H9 (cell line): ENCODE data around the gene MARCHF10. TPM values are rescaled to one million over a fixed set of nuclear protein-coding genes. Genes with fewer than 3 reads are reported as not detected.
"Not testable (repeated sequence)": the region's sequence is repeated elsewhere in the genome, so short reads cannot be mapped to it uniquely, and the experiment has no call there.

Source experiments
- DNase-seq: peaks from one replicate; pipeline ENCODE4 v3.0.0-alpha.2; 2017
- H2AFZ ChIP-seq: one replicate; pipeline ENCODE4 v1.6.1; 2013; ENCODE audit warnings: mild to moderate bottlenecking, low read length, control low read depth, moderate library complexity
- H2AK5ac ChIP-seq: 2 replicates; pipeline ENCODE4 v1.6.1; 2013; ENCODE audit warnings: low read length, control low read depth, mixed read lengths; ENCODE audit not compliant: insufficient read length
- H2BK120ac ChIP-seq: one replicate; pipeline ENCODE4 v1.6.1; 2013; ENCODE audit warnings: low read depth, mild to moderate bottlenecking, low read length, control low read depth, inconsistent platforms; ENCODE audit not compliant: poor library complexity, severe bottlenecking
- H2BK12ac ChIP-seq: 2 replicates; pipeline ENCODE4 v1.6.1; 2013; ENCODE audit warnings: low read length, control low read depth, mixed read lengths, low read depth; ENCODE audit not compliant: insufficient read length
- H2BK15ac ChIP-seq: 2 replicates; pipeline ENCODE4 v1.6.1; 2013; ENCODE audit warnings: low read depth, low read length, control low read depth
- H2BK20ac ChIP-seq: one replicate; pipeline ENCODE4 v1.6.1; 2013; ENCODE audit warnings: low read depth, mild to moderate bottlenecking, low read length, control low read depth, inconsistent platforms; ENCODE audit not compliant: poor library complexity, severe bottlenecking
- H2BK5ac ChIP-seq: 2 replicates; pipeline ENCODE4 v1.6.1; 2013; ENCODE audit warnings: low read length, control low read depth, mixed read lengths; ENCODE audit not compliant: insufficient read length
- H3K14ac ChIP-seq: 2 replicates; pipeline ENCODE4 v1.6.1; 2013; ENCODE audit warnings: low read length, control low read depth; ENCODE audit not compliant: insufficient read depth
- H3K18ac ChIP-seq: 2 replicates; pipeline ENCODE4 v1.6.1; 2013; ENCODE audit warnings: low read depth, mild to moderate bottlenecking, mixed read lengths, low read length, control low read depth; ENCODE audit not compliant: insufficient read length
- H3K23ac ChIP-seq: 2 replicates; pipeline ENCODE4 v1.6.1; 2013; ENCODE audit warnings: low read length, control low read depth, mixed read lengths, low read depth; ENCODE audit not compliant: insufficient read length
- H3K23me2 ChIP-seq: 2 replicates; pipeline ENCODE4 v1.6.1; 2013; ENCODE audit warnings: low read depth, mild to moderate bottlenecking, mixed read lengths, low read length, control low read depth; ENCODE audit not compliant: insufficient read length, poor library complexity, severe bottlenecking
- H3K27ac ChIP-seq: 2 replicates; pipeline ENCODE4 v1.5.1; 2013; ENCODE audit warnings: low read length, control low read depth, mixed read lengths, low read depth; ENCODE audit not compliant: insufficient read length
- H3K27me3 ChIP-seq: 2 replicates; pipeline ENCODE4 v1.6.1; 2013; ENCODE audit warnings: low read length, control low read depth, inconsistent platforms; ENCODE audit not compliant: insufficient read depth
- H3K4ac ChIP-seq: 2 replicates; pipeline ENCODE4 v1.6.1; 2013; ENCODE audit warnings: low read depth, mild to moderate bottlenecking, control low read depth, inconsistent platforms, low read length, moderate library complexity
- H3K4me1 ChIP-seq: 2 replicates; pipeline ENCODE4 v1.6.1; 2013; ENCODE audit warnings: low read length, control low read depth, inconsistent platforms; ENCODE audit not compliant: insufficient read depth
- H3K4me2 ChIP-seq: 2 replicates; pipeline ENCODE4 v1.6.1; 2013; ENCODE audit warnings: low read length, control low read depth, mixed read lengths; ENCODE audit not compliant: insufficient read length, insufficient read depth
- H3K56ac ChIP-seq: 2 replicates; pipeline ENCODE4 v1.6.1; 2013; ENCODE audit warnings: low read depth, mild to moderate bottlenecking, mixed read lengths, low read length, control low read depth; ENCODE audit not compliant: insufficient read length
- H3K79me1 ChIP-seq: 2 replicates; pipeline ENCODE4 v1.6.1; 2013; ENCODE audit warnings: low read depth, mild to moderate bottlenecking, moderate library complexity, low read length, control low read depth, inconsistent platforms; ENCODE audit not compliant: insufficient read depth, poor library complexity, severe bottlenecking
- H3K79me2 ChIP-seq: 2 replicates; pipeline ENCODE4 v1.6.1; 2013; ENCODE audit warnings: low read length, control low read depth, inconsistent platforms; ENCODE audit not compliant: insufficient read depth
- H3K9ac ChIP-seq: 2 replicates; pipeline ENCODE4 v1.6.1; 2013; ENCODE audit warnings: low read length, control low read depth, mixed read lengths; ENCODE audit not compliant: insufficient read length; ENCODE audit errors: extremely low read depth
- H3K9me3 ChIP-seq: one replicate; pipeline ENCODE4 v1.6.1; 2013; ENCODE audit warnings: low read depth, low read length, inconsistent platforms; ENCODE audit not compliant: control insufficient read depth
- H3T11ph ChIP-seq: one replicate; pipeline ENCODE4 v1.6.1; 2013; ENCODE audit warnings: mild to moderate bottlenecking, low read length, control low read depth, inconsistent platforms
- H4K20me1 ChIP-seq: one replicate; pipeline ENCODE4 v1.6.1; 2013; ENCODE audit not compliant: control insufficient read depth, insufficient read length, insufficient read depth
- H4K5ac ChIP-seq: 2 replicates; pipeline ENCODE4 v1.6.1; 2013; ENCODE audit warnings: low read depth, mild to moderate bottlenecking, mixed read lengths, low read length, control low read depth; ENCODE audit not compliant: insufficient read length
- H4K8ac ChIP-seq: replicated peaks from 2 replicates; pipeline ENCODE4 v1.6.1; 2013; ENCODE audit warnings: low read length, control low read depth, mixed read lengths, low read depth; ENCODE audit not compliant: insufficient read length
- H4K91ac ChIP-seq: 2 replicates; pipeline ENCODE4 v1.6.1; 2013; ENCODE audit warnings: low read depth, mild to moderate bottlenecking, moderate library complexity, mixed read lengths, low read length, control low read depth; ENCODE audit not compliant: insufficient read length
- H3K27ac Mint-ChIP-seq, 3 experiments: 2 replicates in 2 of 3; 3 replicates in 1 of 3; pipeline ENCODE4 v1.8.0; 2020 to 2021; ENCODE audit warnings: mixed read lengths in 3 of 3, mild to moderate bottlenecking in 1 of 3, moderate library complexity in 1 of 3
- H3K27me3 Mint-ChIP-seq: 2 replicates; pipeline ENCODE4 v1.8.0; 2021; ENCODE audit warnings: low read depth, mild to moderate bottlenecking, moderate library complexity, mixed read lengths
- H3K36me3 Mint-ChIP-seq, 3 experiments: 2 replicates in 2 of 3; 3 replicates in 1 of 3; pipeline ENCODE4 v1.8.0; 2020 to 2021; ENCODE audit warnings: low read depth in 3 of 3, mixed read lengths in 3 of 3; ENCODE audit not compliant: insufficient read depth in 1 of 3
- H3K4me1 Mint-ChIP-seq, 2 experiments: 2 replicates each; pipeline ENCODE4 v1.8.0; 2020; ENCODE audit warnings: mixed read lengths in 2 of 2
- H3K4me3 Mint-ChIP-seq, 2 experiments: 2 replicates in 1 of 2; 3 replicates in 1 of 2; pipeline ENCODE4 v1.8.0; 2020 to 2021; ENCODE audit warnings: mild to moderate bottlenecking in 2 of 2, mixed read lengths in 2 of 2, moderate library complexity in 1 of 2
- H3K9me3 Mint-ChIP-seq, 2 experiments: 2 replicates in 1 of 2; 3 replicates in 1 of 2; pipeline ENCODE4 v1.8.0; 2020; ENCODE audit warnings: mild to moderate bottlenecking in 2 of 2, mixed read lengths in 2 of 2, moderate library complexity in 1 of 2
- CTCF ChIP-seq: fragments of 200-600 bp; sonication (generic); conservative IDR thresholded peaks from 3 replicates; pipeline ENCODE4 v1.8.0; 2021; ENCODE audit warnings: antibody characterized with exemption, mild to moderate bottlenecking
- WGBS: extraction: QIAGEN DNeasy Blood & Tissue Kit; methylation state at CpG from one replicate; pipeline ENCODE4 v1.1.7; 2013; ENCODE audit warnings: missing lambda C conversion rate, low lambda C conversion rate, mixed read lengths; ENCODE audit not compliant: insufficient read length; ENCODE audit errors: extremely low coverage; 5-methylcytosine and 5-hydroxymethylcytosine counted together
- total RNA-seq: library from RNA; stranded (reverse); gene quantifications from 2 replicates; pipeline ENCODE4 v1.2.1, GENCODE V29; 2021

MARCHF10 gene
- total RNA-seq, 1 experiment from 2014 or later = not detected

GRCh38 chr17:62700964-62701705 is 107.0 kb downstream of the MARCHF10 start:
- Histone ChIP-seq H2AFZ (no peak overlapping the region), H3K9ac (no peak overlapping the region), H3K4me1 (peaks cover 2% of the 10 kb centered on the region; the same call in 1 of the 2 replicates), H3K4ac (no peak overlapping the region), H3K79me2 (no peaks in the 10 kb centered on the region), H4K20me1 (no peaks in the 10 kb centered on the region), H2BK120ac (no peak overlapping the region), H3K56ac (no peak overlapping the region), H3K27me3 (no peaks in the 10 kb centered on the region; the same call in 1 of the 2 replicates), H4K5ac (no peak overlapping the region), H3K9me3 (no peaks in the 10 kb centered on the region), H3K27ac (no peak overlapping the region), H2AK5ac (no peak overlapping the region), H3T11ph (no peak overlapping the region), H2BK15ac (no peak overlapping the region), H4K91ac (no peak overlapping the region), H2BK5ac (no peak overlapping the region), H3K4me2 (no peak overlapping the region), H3K14ac (no peak overlapping the region), H3K79me1 (no peaks in the 10 kb centered on the region), H4K8ac (no peak overlapping the region), H2BK20ac (no peak overlapping the region), H3K23ac (no peak overlapping the region), H3K18ac (no peak overlapping the region), H3K23me2 (peaks cover 15% of the 10 kb centered on the region), H2BK12ac (no peak overlapping the region)
- Mint-ChIP-seq H3K9me3 (no peaks in the 10 kb centered on the region), H3K4me3 (no peak overlapping the region), H3K27me3 (peaks cover 20% of the 10 kb centered on the region), H3K27ac (0 out of 7 replicates have a peak overlapping the region, but pooled peaks of 1 of the 3 experiments have one; percentile 41), H3K4me1 (peaks cover 16 to 17% of the 10 kb centered on the region in 2 experiments), H3K36me3 (no peaks in the 10 kb centered on the region)
- no CpG with 5 or more reads among the region's 12 CpGs for WGBS
- no peak for TF ChIP-seq CTCF
- no peak for DNase-seq

GRCh38 chr17:62698459-62698858 is 109.7 kb downstream of the MARCHF10 start:
- not testable (repeated sequence) for H3K4me3 Mint-ChIP-seq, H2AK5ac ChIP-seq, H3K27me3 ChIP-seq, H3K27ac Mint-ChIP-seq, H3K56ac ChIP-seq, H2BK12ac ChIP-seq, H3K23me2 ChIP-seq, H4K20me1 ChIP-seq, H3K9me3 ChIP-seq, H4K5ac ChIP-seq, H2BK120ac ChIP-seq, H2BK15ac ChIP-seq, H3T11ph ChIP-seq, H2BK20ac ChIP-seq, H3K14ac ChIP-seq, H3K18ac ChIP-seq, H2AFZ ChIP-seq, H3K23ac ChIP-seq, H3K27ac ChIP-seq, H2BK5ac ChIP-seq, H3K79me1 ChIP-seq, H4K91ac ChIP-seq, H3K36me3 Mint-ChIP-seq, H3K4me2 ChIP-seq, H3K9ac ChIP-seq, DNase-seq, H4K8ac ChIP-seq, H3K4ac ChIP-seq, H3K4me1 ChIP-seq, H3K79me2 ChIP-seq, H3K9me3 Mint-ChIP-seq
- Mint-ChIP-seq H3K4me1 (peaks cover 1 to 16% of the 10 kb centered on the region in 2 experiments; a peak in 2 of 4 replicates), H3K27me3 (peaks cover 15% of the 10 kb centered on the region)
- no CpG with 5 or more reads among the region's 11 CpGs for WGBS
